Liver (tissue), 9 donors: ENCODE measurements around the gene PCNT. TPM values are rescaled to one million over a fixed set of nuclear protein-coding genes. Genes with fewer than 3 reads are reported as not detected.

Source experiments
- DNase-seq: peaks from one replicate; pipeline ENCODE4 v3.0.0-alpha.2; 2017; ENCODE audit warnings: low spot score
- H3K27ac ChIP-seq, 2 donors: one replicate each; pipeline ENCODE4 v1.7.0; 2013; ENCODE audit warnings: inconsistent platforms in 2 of 2, low read length in 2 of 2, control low read depth in 1 of 2, low read depth in 1 of 2, mild to moderate bottlenecking in 1 of 2
- H3K27me3 ChIP-seq, 4 donors: one replicate each; pipeline versions ENCODE4 v1.6.1 to v1.7.0; 2013; ENCODE audit warnings: low read length in 3 of 4, inconsistent platforms in 1 of 4, mild to moderate bottlenecking in 1 of 4, moderate library complexity in 1 of 4; ENCODE audit not compliant: control insufficient read depth in 4 of 4, insufficient read depth in 4 of 4
- H3K36me3 ChIP-seq, 4 donors: one replicate each; pipeline versions ENCODE4 v1.6.1 to v1.7.0; 2013; ENCODE audit warnings: low read length in 3 of 4, mild to moderate bottlenecking in 3 of 4, low read depth in 1 of 4, moderate library complexity in 1 of 4; ENCODE audit not compliant: control insufficient read depth in 4 of 4, insufficient read depth in 3 of 4
- H3K4me1 ChIP-seq, 4 donors: one replicate each; pipeline versions ENCODE4 v1.6.1 to v1.7.0; 2013; ENCODE audit warnings: low read length in 3 of 4, mild to moderate bottlenecking in 3 of 4, moderate library complexity in 1 of 4; ENCODE audit not compliant: control insufficient read depth in 4 of 4, insufficient read depth in 4 of 4
- H3K4me3 ChIP-seq, 3 donors: one replicate each; pipeline versions ENCODE4 v1.6.1 to v1.7.0; 2013; ENCODE audit warnings: low read length in 3 of 3, control low read depth in 1 of 3, low read depth in 1 of 3, mild to moderate bottlenecking in 1 of 3
- H3K9ac ChIP-seq, 2 donors: one replicate each; pipeline ENCODE4 v1.7.0; 2013; ENCODE audit warnings: low read length in 2 of 2, mild to moderate bottlenecking in 2 of 2, moderate library complexity in 2 of 2, control low read depth in 1 of 2, low read depth in 1 of 2
- H3K9me3 ChIP-seq, 4 donors: one replicate each; pipeline versions ENCODE4 v1.6.1 to v1.7.0; 2013; ENCODE audit warnings: low read length in 3 of 4; ENCODE audit not compliant: control insufficient read depth in 4 of 4
- EGR1 ChIP-seq, 2 donors: IDR thresholded peaks; 2 replicates each; pipeline ENCODE4 v1.6.1; 2016 to 2018; ENCODE audit warnings: antibody characterized with exemption in 2 of 2, low read depth in 2 of 2
- FOXA1 ChIP-seq: IDR thresholded peaks from 2 replicates; pipeline ENCODE4 v1.6.1; 2016; ENCODE audit warnings: antibody characterized with exemption
- FOXA2 ChIP-seq: IDR thresholded peaks from 2 replicates; pipeline ENCODE4 v1.6.1; 2016; ENCODE audit warnings: antibody characterized with exemption
- GABPA ChIP-seq, 2 donors: IDR thresholded peaks in 1 of 2; conservative IDR thresholded peaks in 1 of 2; 2 replicates each; pipeline ENCODE4 v1.6.1; 2016; ENCODE audit warnings: antibody characterized with exemption in 2 of 2, mild to moderate bottlenecking in 1 of 2, moderate library complexity in 1 of 2
- HNF4A ChIP-seq, 2 donors: conservative IDR thresholded peaks; 2 replicates each; pipeline ENCODE4 v1.6.1; 2016; ENCODE audit warnings: antibody characterized with exemption in 2 of 2, mild to moderate bottlenecking in 2 of 2
- HNF4G ChIP-seq: IDR thresholded peaks from 2 replicates; pipeline ENCODE4 v1.6.1; 2016; ENCODE audit warnings: antibody characterized with exemption
- JUND ChIP-seq, 2 donors: IDR thresholded peaks; 2 replicates each; pipeline ENCODE4 v1.6.1; 2016; ENCODE audit warnings: antibody characterized with exemption in 2 of 2
- RAD21 ChIP-seq, 2 donors: IDR thresholded peaks; 2 replicates each; pipeline ENCODE4 v1.6.1; 2016; ENCODE audit warnings: antibody characterized with exemption in 2 of 2, mild to moderate bottlenecking in 2 of 2
- RXRA ChIP-seq, 2 donors: IDR thresholded peaks; 2 replicates each; pipeline ENCODE4 v1.6.1; 2017 to 2018; ENCODE audit warnings: antibody characterized with exemption in 2 of 2, mild to moderate bottlenecking in 1 of 2
- SP1 ChIP-seq: IDR thresholded peaks from 2 replicates; pipeline ENCODE4 v1.6.1; 2018; ENCODE audit warnings: antibody characterized with exemption, mild to moderate bottlenecking
- YY1 ChIP-seq: IDR thresholded peaks from 2 replicates; pipeline ENCODE4 v1.6.1; 2016; ENCODE audit warnings: antibody characterized with exemption, mild to moderate bottlenecking
- WGBS: extraction: QIAGEN DNeasy Blood & Tissue Kit; methylation state at CpG from one replicate; pipeline ENCODE4 v1.1.7; 2013; 5-methylcytosine and 5-hydroxymethylcytosine counted together
- polyA plus RNA-seq, 2 donors: library from polyadenylated mRNA; stranded (reverse) in 1 of 2; unstranded in 1 of 2; fragments of 200-250 nt in 1 of 2; fragments of >200 nt in 1 of 2; fragmentation: Nextera tagmentation in 1 of 2; extraction: Ambion mirVana in 1 of 2; gene quantifications; one replicate each; pipeline versions ENCODE4 v1.2.1 to v1.2.3, GENCODE V29; 2013 to 2015
- total RNA-seq, 2 donors: library from RNA; depleted of rRNA; stranded (reverse); fragments of >200 nt; gene quantifications; one replicate each; pipeline ENCODE4 v1.2.3, GENCODE V29; 2014
- TF ChIP-seq, protein P1 (sequence below): IDR thresholded peaks from 2 replicates; pipeline ENCODE4 v1.6.1; 2016; ENCODE audit warnings: antibody characterized with exemption
- TF ChIP-seq, protein P2 (sequence below): fragments of 150-350 bp; IDR thresholded peaks from 2 replicates; pipeline ENCODE4 v1.5.1; 2017; ENCODE audit warnings: improper control_type of control experiment, low read depth, low read length; ENCODE audit not compliant: missing input control
- TF ChIP-seq, protein P3 (sequence below): IDR thresholded peaks from 2 replicates; pipeline ENCODE4 v1.6.1; 2016; ENCODE audit warnings: antibody characterized with exemption, mild to moderate bottlenecking
- TF ChIP-seq, protein P4 (sequence below): IDR thresholded peaks from 2 replicates; pipeline ENCODE4 v1.6.1; 2016; ENCODE audit warnings: antibody characterized with exemption
- TF ChIP-seq, protein P5 (sequence below): IDR thresholded peaks from 2 replicates; pipeline ENCODE4 v1.6.1; 2016; ENCODE audit warnings: antibody characterized with exemption
- donor health status: healthy.
- donor health status: healthy.
- donor health status: healthy.
- donor health status: healthy.
- donor health status: healthy.

PCNT gene
- total and polyA plus RNA-seq, 4 donors = 6.7 to 36.8 (median 15.2) TPM

DNA sequence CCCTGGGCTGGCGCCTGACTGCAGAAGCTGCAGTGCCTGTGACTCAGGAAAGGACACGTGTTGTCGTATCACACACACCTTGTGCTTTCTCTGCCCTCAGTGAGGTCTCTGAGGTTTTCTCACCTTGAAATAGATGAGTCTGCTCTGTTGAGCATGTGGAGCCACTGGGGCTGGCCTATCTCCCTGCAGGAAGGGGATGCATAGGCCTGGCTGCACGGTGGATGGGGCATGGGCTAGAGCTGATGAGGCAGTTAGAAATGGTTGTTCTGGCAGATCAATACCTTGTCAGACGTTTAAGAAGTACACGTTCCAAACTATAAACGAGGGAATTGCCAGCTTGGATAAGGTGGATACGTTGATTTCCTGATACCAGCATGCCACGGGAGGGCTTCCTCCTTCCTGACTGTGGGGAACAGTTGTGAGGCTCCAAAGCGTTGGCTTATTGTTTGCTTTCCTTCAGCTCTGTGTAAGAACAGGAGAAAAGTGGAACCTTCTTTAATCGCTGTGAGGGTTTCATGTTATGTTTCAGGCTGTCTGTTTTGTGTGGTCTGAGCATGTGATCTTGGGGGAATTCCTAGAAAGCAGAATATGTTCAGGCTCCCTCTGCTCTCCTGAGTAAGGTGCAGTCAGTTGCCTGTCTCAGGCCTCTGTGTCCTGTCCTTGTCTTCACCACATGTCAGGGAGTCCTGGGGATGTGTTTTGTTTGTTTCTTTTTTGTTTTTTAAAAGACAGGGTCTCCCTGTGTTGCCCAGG lies 44.8 kb downstream of the PCNT start:
- H3K27ac ChIP-seq = no peak overlapping the region
- no peak overlapping the region for H3K4me3 ChIP-seq
- H3K9ac ChIP-seq = no peak overlapping the region
- no peaks in the 10 kb centered on the region for H3K9me3 ChIP-seq
- H3K4me1 ChIP-seq = no peaks in the 10 kb centered on the region
- DNase-seq = no peak
- no peaks in the 10 kb centered on the region for H3K27me3 ChIP-seq
- H3K36me3 ChIP-seq = peaks cover 4 to 33% (median 19%) of the 10 kb centered on the region in 4 donors
- 74% methylated on average over 11 of the region's 11 CpGs for WGBS
- TF ChIP-seq, protein P1, sequence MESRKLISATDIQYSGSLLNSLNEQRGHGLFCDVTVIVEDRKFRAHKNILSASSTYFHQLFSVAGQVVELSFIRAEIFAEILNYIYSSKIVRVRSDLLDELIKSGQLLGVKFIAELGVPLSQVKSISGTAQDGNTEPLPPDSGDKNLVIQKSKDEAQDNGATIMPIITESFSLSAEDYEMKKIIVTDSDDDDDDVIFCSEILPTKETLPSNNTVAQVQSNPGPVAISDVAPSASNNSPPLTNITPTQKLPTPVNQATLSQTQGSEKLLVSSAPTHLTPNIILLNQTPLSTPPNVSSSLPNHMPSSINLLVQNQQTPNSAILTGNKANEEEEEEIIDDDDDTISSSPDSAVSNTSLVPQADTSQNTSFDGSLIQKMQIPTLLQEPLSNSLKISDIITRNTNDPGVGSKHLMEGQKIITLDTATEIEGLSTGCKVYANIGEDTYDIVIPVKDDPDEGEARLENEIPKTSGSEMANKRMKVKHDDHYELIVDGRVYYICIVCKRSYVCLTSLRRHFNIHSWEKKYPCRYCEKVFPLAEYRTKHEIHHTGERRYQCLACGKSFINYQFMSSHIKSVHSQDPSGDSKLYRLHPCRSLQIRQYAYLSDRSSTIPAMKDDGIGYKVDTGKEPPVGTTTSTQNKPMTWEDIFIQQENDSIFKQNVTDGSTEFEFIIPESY = no peak
- TF ChIP-seq YY1 (no peak), SP1 (no peak), FOXA1 (no peak)

DNA sequence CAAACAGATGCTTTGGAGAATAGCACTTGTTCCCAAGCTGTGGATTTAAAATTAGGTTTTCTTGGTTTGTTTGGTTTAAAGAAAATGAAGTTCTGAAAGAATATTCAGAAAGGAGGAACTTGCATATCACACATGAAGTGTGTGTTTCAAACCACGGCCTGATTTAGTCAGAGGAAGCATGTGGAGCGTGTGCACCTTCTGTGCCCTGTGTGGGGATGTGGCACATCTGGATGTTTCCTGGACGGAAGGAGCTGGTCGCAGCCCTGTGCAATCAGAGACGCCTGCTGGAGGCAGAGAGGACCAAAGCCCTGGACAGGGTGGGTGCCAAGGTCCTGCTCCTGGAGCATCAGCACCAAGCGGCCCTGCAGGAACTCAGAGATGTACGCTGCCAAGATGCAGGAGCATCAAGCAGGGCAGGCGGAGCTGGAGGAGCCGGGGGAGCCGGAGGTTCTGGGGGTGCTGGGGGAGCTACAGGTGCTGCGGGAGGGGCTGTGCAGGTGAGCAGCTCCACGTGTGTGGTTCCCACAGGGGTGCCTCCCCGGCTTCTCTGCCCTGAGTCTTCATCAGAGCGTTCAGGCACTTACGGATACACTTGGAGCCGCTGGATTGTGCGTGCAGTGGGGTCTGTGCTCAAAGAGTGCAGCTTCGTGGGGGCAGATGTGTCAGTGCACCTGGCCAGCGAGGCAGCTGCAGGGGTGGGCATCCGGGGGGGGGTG lies 45.7 kb downstream of the PCNT start:
- H3K27me3 ChIP-seq = no peaks in the 10 kb centered on the region
- TF ChIP-seq FOXA2 (no peak), EGR1 (IDR thresholded peaks at IDR 0.05; ENCODE audit: low read depth in 2 of 2) (no peak), GABPA (IDR thresholded peaks at IDR 0.05 in 1 of 2, conservative IDR thresholded peaks at IDR 0.05 in 1 of 2) (no peak), RXRA (IDR thresholded peaks at IDR 0.05) (no peak), HNF4A (conservative IDR thresholded peaks at IDR 0.05) (no peak), YY1 (no peak), HNF4G (no peak), FOXA1 (no peak), JUND (IDR thresholded peaks at IDR 0.05) (no peak), RAD21 (IDR thresholded peaks at IDR 0.05) (no peak)
- TF ChIP-seq, protein P2, sequence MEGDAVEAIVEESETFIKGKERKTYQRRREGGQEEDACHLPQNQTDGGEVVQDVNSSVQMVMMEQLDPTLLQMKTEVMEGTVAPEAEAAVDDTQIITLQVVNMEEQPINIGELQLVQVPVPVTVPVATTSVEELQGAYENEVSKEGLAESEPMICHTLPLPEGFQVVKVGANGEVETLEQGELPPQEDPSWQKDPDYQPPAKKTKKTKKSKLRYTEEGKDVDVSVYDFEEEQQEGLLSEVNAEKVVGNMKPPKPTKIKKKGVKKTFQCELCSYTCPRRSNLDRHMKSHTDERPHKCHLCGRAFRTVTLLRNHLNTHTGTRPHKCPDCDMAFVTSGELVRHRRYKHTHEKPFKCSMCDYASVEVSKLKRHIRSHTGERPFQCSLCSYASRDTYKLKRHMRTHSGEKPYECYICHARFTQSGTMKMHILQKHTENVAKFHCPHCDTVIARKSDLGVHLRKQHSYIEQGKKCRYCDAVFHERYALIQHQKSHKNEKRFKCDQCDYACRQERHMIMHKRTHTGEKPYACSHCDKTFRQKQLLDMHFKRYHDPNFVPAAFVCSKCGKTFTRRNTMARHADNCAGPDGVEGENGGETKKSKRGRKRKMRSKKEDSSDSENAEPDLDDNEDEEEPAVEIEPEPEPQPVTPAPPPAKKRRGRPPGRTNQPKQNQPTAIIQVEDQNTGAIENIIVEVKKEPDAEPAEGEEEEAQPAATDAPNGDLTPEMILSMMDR = no peak
- TF ChIP-seq, protein P3, sequence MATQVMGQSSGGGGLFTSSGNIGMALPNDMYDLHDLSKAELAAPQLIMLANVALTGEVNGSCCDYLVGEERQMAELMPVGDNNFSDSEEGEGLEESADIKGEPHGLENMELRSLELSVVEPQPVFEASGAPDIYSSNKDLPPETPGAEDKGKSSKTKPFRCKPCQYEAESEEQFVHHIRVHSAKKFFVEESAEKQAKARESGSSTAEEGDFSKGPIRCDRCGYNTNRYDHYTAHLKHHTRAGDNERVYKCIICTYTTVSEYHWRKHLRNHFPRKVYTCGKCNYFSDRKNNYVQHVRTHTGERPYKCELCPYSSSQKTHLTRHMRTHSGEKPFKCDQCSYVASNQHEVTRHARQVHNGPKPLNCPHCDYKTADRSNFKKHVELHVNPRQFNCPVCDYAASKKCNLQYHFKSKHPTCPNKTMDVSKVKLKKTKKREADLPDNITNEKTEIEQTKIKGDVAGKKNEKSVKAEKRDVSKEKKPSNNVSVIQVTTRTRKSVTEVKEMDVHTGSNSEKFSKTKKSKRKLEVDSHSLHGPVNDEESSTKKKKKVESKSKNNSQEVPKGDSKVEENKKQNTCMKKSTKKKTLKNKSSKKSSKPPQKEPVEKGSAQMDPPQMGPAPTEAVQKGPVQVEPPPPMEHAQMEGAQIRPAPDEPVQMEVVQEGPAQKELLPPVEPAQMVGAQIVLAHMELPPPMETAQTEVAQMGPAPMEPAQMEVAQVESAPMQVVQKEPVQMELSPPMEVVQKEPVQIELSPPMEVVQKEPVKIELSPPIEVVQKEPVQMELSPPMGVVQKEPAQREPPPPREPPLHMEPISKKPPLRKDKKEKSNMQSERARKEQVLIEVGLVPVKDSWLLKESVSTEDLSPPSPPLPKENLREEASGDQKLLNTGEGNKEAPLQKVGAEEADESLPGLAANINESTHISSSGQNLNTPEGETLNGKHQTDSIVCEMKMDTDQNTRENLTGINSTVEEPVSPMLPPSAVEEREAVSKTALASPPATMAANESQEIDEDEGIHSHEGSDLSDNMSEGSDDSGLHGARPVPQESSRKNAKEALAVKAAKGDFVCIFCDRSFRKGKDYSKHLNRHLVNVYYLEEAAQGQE = no peak
- TF ChIP-seq, protein P4, sequence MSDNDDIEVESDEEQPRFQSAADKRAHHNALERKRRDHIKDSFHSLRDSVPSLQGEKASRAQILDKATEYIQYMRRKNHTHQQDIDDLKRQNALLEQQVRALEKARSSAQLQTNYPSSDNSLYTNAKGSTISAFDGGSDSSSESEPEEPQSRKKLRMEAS = no peak
- TF ChIP-seq, protein P5, sequence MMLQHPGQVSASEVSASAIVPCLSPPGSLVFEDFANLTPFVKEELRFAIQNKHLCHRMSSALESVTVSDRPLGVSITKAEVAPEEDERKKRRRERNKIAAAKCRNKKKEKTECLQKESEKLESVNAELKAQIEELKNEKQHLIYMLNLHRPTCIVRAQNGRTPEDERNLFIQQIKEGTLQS = no peak
- TF ChIP-seq, protein P1 = no peak
- WGBS = 84% methylated on average over 20 of the region's 20 CpGs
- H3K9ac ChIP-seq = no peak overlapping the region
- H3K36me3 ChIP-seq = peaks cover 3 to 25% (median 16%) of the 10 kb centered on the region in 4 donors
- no peak overlapping the region for H3K4me3 ChIP-seq
- no peaks in the 10 kb centered on the region for H3K4me1 ChIP-seq
- no peaks in the 10 kb centered on the region for H3K9me3 ChIP-seq
- no peak overlapping the region for H3K27ac ChIP-seq
- no peak for DNase-seq
